ENCODE data around the gene PCSK4. TPM values are rescaled to one million over a fixed set of nuclear protein-coding genes. Genes with fewer than 3 reads are reported as not detected.

PCSK4 gene
- total RNA-seq, 2 donors from 2014 or later, result 1.0 to 4.4 TPM

- DNase-seq (ENCODE audit: low spot score), result no peak
- no peak for TF ChIP-seq CTCF (IDR thresholded peaks at IDR 0.05)
- no peaks in the 10 kb centered on the region for H3K9me3 ChIP-seq
- H3K4me1 ChIP-seq, result peaks cover 0 to 42% of the 10 kb centered on the region in 2 donors
- peaks cover 29 to 52% of the 10 kb centered on the region in 2 donors for H3K27me3 ChIP-seq
- H3K36me3 ChIP-seq, result no peaks in the 10 kb centered on the region
- H3K27ac ChIP-seq, result no peak within 1 kb of the TSS
- H3K4me3 ChIP-seq, result no peak within 1 kb of the TSS
Measured at GRCh38 chr19:1449467-1450442, 40.4 kb downstream of the PCSK4 start, which contains the start of gene APC2. APC2 (plus strand) TSS chr19:1450121; CDS start chr19:1453002, 2,881 bp downstream.

GRCh38 chr19:1447944-1448343, 42.2 kb downstream of the PCSK4 start:
- Histone ChIP-seq H3K27me3 (peaks cover 26 to 45% of the 10 kb centered on the region in 2 donors), H3K9me3 (no peaks in the 10 kb centered on the region), H3K4me3 (no peak overlapping the region), H3K36me3 (no peaks in the 10 kb centered on the region), H3K27ac (no peak overlapping the region), H3K4me1 (peaks cover 0 to 32% of the 10 kb centered on the region in 2 donors)
- no peak for DNase-seq (ENCODE audit: low spot score)
- no peak for TF ChIP-seq CTCF (IDR thresholded peaks at IDR 0.05)

GRCh38 chr19:1447504-1447903, 42.6 kb downstream of the PCSK4 start:
- peaks cover 2% of the 10 kb centered on the region for H3K36me3 ChIP-seq
- H3K9me3 ChIP-seq, result no peaks in the 10 kb centered on the region
- H3K27me3 ChIP-seq, result peaks cover 24 to 45% of the 10 kb centered on the region in 2 donors
- no peak overlapping the region for H3K4me3 ChIP-seq
- no peak for DNase-seq (ENCODE audit: low spot score)
- TF ChIP-seq CTCF (IDR thresholded peaks at IDR 0.05), result no peak
- peaks cover 0 to 28% of the 10 kb centered on the region in 2 donors for H3K4me1 ChIP-seq
- no peak overlapping the region for H3K27ac ChIP-seq

- no peak for TF ChIP-seq CTCF (IDR thresholded peaks at IDR 0.05)
- H3K9me3 ChIP-seq, result no peaks in the 10 kb centered on the region
- H3K36me3 ChIP-seq, result peaks cover 8% of the 10 kb centered on the region
- DNase-seq (ENCODE audit: low spot score), result no peak
- H3K27me3 ChIP-seq, result peaks cover 24 to 45% of the 10 kb centered on the region in 2 donors
- peaks cover 0 to 26% of the 10 kb centered on the region in 2 donors for H3K4me1 ChIP-seq
- H3K27ac ChIP-seq, result no peak overlapping the region
- peak overlapping the region in 1 of 2 donors; percentile 44 for H3K4me3 ChIP-seq
Measured at GRCh38 chr19:1446713-1447481, 43.3 kb downstream of the PCSK4 start.

- peaks cover 16% of the 10 kb centered on the region for H3K36me3 ChIP-seq
- H3K4me1 ChIP-seq, result peaks cover 0 to 26% of the 10 kb centered on the region in 2 donors
- no peaks in the 10 kb centered on the region for H3K9me3 ChIP-seq
- peak overlapping the region; percentile 19 to 44 for H3K4me3 ChIP-seq
- H3K27ac ChIP-seq, result no peak overlapping the region
- DNase-seq (ENCODE audit: low spot score), result no peak
- H3K27me3 ChIP-seq, result peaks cover 24 to 41% of the 10 kb centered on the region in 2 donors
- no peak for TF ChIP-seq CTCF (IDR thresholded peaks at IDR 0.05)
Measured at GRCh38 chr19:1445932-1446712, 44.0 kb downstream of the PCSK4 start.

All from right atrium auricular region (tissue), 2 donors.